ENCODE data around the gene AQP1.

Gene AQP1

GRCh38 chr7:30915751-30916150 lies 4.1 kb downstream of the AQP1 start:
- in situ Hi-C loops (cut with MboI; ENCODE audit: low pct_unique_long_range_greater_than_20kb, low sequenced_read_pairs) = no loop called here
- DNase-seq = peak; percentile 9

GRCh38 chr7:30916255-30916654 lies 4.6 kb downstream of the AQP1 start:
- DNase-seq = no peak
- in situ Hi-C loops (cut with MboI; ENCODE audit: low pct_unique_long_range_greater_than_20kb, low sequenced_read_pairs) = no loop called here

- in situ Hi-C loops (cut with MboI; ENCODE audit: low pct_unique_long_range_greater_than_20kb, low sequenced_read_pairs) = no loop called here
- DNase-seq = no peak
These were observed 5.1 kb downstream of the AQP1 start for GRCh38 chr7:30916767-30917166.

GRCh38 chr7:30917216-30917893 lies 5.7 kb downstream of the AQP1 start:
- in situ Hi-C loops (cut with MboI; ENCODE audit: low pct_unique_long_range_greater_than_20kb, low sequenced_read_pairs) = no loop called here

GRCh38 chr7:30918676-30919075 lies 7.0 kb downstream of the AQP1 start:
- in situ Hi-C loops (cut with MboI; ENCODE audit: low pct_unique_long_range_greater_than_20kb, low sequenced_read_pairs) = no loop called here
- no peak for DNase-seq

More at GRCh38 chr7:30917216-30917893, 5.7 kb downstream of the AQP1 start:
- no peak for DNase-seq

GRCh38 chr7:30920021-30920583 lies 8.4 kb downstream of the AQP1 start:
- in situ Hi-C loops (cut with MboI; ENCODE audit: low pct_unique_long_range_greater_than_20kb, low sequenced_read_pairs) = no loop called here
- DNase-seq = no peak

- in situ Hi-C loops (cut with MboI; ENCODE audit: low pct_unique_long_range_greater_than_20kb, low sequenced_read_pairs) = no loop called here
- no peak for DNase-seq
These were observed 9.2 kb downstream of the AQP1 start for GRCh38 chr7:30920584-30921539.

GRCh38 chr7:30921540-30922401 lies 10.1 kb downstream of the AQP1 start:
- in situ Hi-C loops (cut with MboI; ENCODE audit: low pct_unique_long_range_greater_than_20kb, low sequenced_read_pairs) = no loop called here

GRCh38 chr7:30922596-30922995 lies 10.9 kb downstream of the AQP1 start:
- no peak for DNase-seq
- in situ Hi-C loops (cut with MboI; ENCODE audit: low pct_unique_long_range_greater_than_20kb, low sequenced_read_pairs) = no loop called here

More at GRCh38 chr7:30921540-30922401, 10.1 kb downstream of the AQP1 start:
- no peak for DNase-seq

- in situ Hi-C loops (cut with MboI; ENCODE audit: low pct_unique_long_range_greater_than_20kb, low sequenced_read_pairs) = no loop called here
- no peak for DNase-seq
These were observed 11.5 kb downstream of the AQP1 start for GRCh38 chr7:30923009-30923773.

- DNase-seq = no peak
- in situ Hi-C loops (cut with MboI; ENCODE audit: low pct_unique_long_range_greater_than_20kb, low sequenced_read_pairs) = no loop called here
These were observed 12.2 kb downstream of the AQP1 start for GRCh38 chr7:30923774-30924413.

- in situ Hi-C loops (cut with MboI; ENCODE audit: low pct_unique_long_range_greater_than_20kb, low sequenced_read_pairs) = no loop called here
- no peak for DNase-seq
These were observed 13.0 kb downstream of the AQP1 start for GRCh38 chr7:30924624-30925023.

GRCh38 chr7:30925117-30925516 lies 13.5 kb downstream of the AQP1 start:
- in situ Hi-C loops (cut with MboI; ENCODE audit: low pct_unique_long_range_greater_than_20kb, low sequenced_read_pairs) = no loop called here
- DNase-seq = no peak

GRCh38 chr7:30925913-30926312 lies 14.3 kb downstream of the AQP1 start:
- in situ Hi-C loops (cut with MboI; ENCODE audit: low pct_unique_long_range_greater_than_20kb, low sequenced_read_pairs) = no loop called here
- DNase-seq = no peak

GRCh38 chr7:30926313-30926712 lies 14.7 kb downstream of the AQP1 start:
- in situ Hi-C loops (cut with MboI; ENCODE audit: low pct_unique_long_range_greater_than_20kb, low sequenced_read_pairs) = no loop called here
- no peak for DNase-seq

GRCh38 chr7:30927040-30927439 lies 15.4 kb downstream of the AQP1 start:
- DNase-seq = no peak
- in situ Hi-C loops (cut with MboI; ENCODE audit: low pct_unique_long_range_greater_than_20kb, low sequenced_read_pairs) = no loop called here

- no peak for DNase-seq
- in situ Hi-C loops (cut with MboI; ENCODE audit: low pct_unique_long_range_greater_than_20kb, low sequenced_read_pairs) = no loop called here
These were observed 15.9 kb downstream of the AQP1 start for GRCh38 chr7:30927559-30927958.

- DNase-seq = no peak
- in situ Hi-C loops (cut with MboI; ENCODE audit: low pct_unique_long_range_greater_than_20kb, low sequenced_read_pairs) = no loop called here
These were observed 16.7 kb downstream of the AQP1 start for GRCh38 chr7:30928254-30928872.
